CD14-positive monocyte (primary cell): ENCODE results near the gene SNUPN. TPM values are rescaled to one million over a fixed set of nuclear protein-coding genes. Genes with fewer than 3 reads are reported as not detected.

Source experiments
- DNase-seq, 3 donors: peaks; one replicate each; pipeline ENCODE4 v3.0.0-alpha.2; 2011 to 2022
- H2AFZ ChIP-seq: 2 replicates; pipeline ENCODE4 v1.6.0; 2012; ENCODE audit warnings: mild to moderate bottlenecking, low read depth, low read length, inconsistent platforms; ENCODE audit not compliant: insufficient read depth, poor library complexity, severe bottlenecking
- H3K27ac ChIP-seq, 2 donors: 1 replicate in 1 of 2; 2 replicates in 1 of 2; pipeline ENCODE4 v1.5.1; 2012 to 2013; ENCODE audit warnings: low read length in 2 of 2, control low read depth in 1 of 2, inconsistent platforms in 1 of 2, low read depth in 1 of 2, mild to moderate bottlenecking in 1 of 2
- H3K27me3 ChIP-seq, 2 donors: one replicate each; pipeline versions ENCODE4 v1.6.0 to v1.6.1; 2011 to 2013; ENCODE audit warnings: low read length in 2 of 2; ENCODE audit not compliant: control insufficient read depth in 2 of 2, insufficient read depth in 2 of 2
- H3K36me3 ChIP-seq, 2 donors: replicated peaks in 1 of 2; 1 replicate in 1 of 2; 2 replicates in 1 of 2; pipeline versions ENCODE4 v1.5.1 to v1.6.1; 2012 to 2013; ENCODE audit warnings: low read length in 2 of 2, control low read depth in 1 of 2, inconsistent platforms in 1 of 2, mild to moderate bottlenecking in 1 of 2; ENCODE audit not compliant: insufficient read depth in 2 of 2, control insufficient read depth in 1 of 2
- H3K4me1 ChIP-seq, 2 donors: 1 replicate in 1 of 2; 2 replicates in 1 of 2; pipeline versions ENCODE4 v1.5.1 to v1.6.1; 2012 to 2013; ENCODE audit warnings: low read length in 2 of 2, control low read depth in 1 of 2, inconsistent platforms in 1 of 2, mild to moderate bottlenecking in 1 of 2, moderate library complexity in 1 of 2; ENCODE audit not compliant: insufficient read depth in 2 of 2, control insufficient read depth in 1 of 2
- H3K4me2 ChIP-seq: replicated peaks from 2 replicates; pipeline ENCODE3; 2012; ENCODE audit warnings: low read length, moderate library complexity, mild to moderate bottlenecking; ENCODE audit not compliant: poor library complexity, severe bottlenecking; ENCODE audit errors: extremely low read depth
- H3K4me3 ChIP-seq, 3 experiments: fragments of 200-600 bp in 1 of 3; sonication (generic) in 1 of 3; replicated peaks in 1 of 3; 1 replicate in 2 of 3; 2 replicates in 1 of 3; pipeline ENCODE4 v1.5.1; 2011 to 2013; ENCODE audit warnings: low read length in 3 of 3, mild to moderate bottlenecking in 3 of 3, control low read depth in 2 of 3, low read depth in 2 of 3, inconsistent platforms in 1 of 3, moderate library complexity in 1 of 3
- H3K79me2 ChIP-seq: 2 replicates; pipeline ENCODE4 v1.6.0; 2012; ENCODE audit warnings: mild to moderate bottlenecking, control low read depth, inconsistent platforms, low read length, moderate library complexity; ENCODE audit not compliant: insufficient read depth
- H3K9ac ChIP-seq: 2 replicates; pipeline ENCODE4 v1.6.0; 2017; ENCODE audit warnings: low read length, mild to moderate bottlenecking; ENCODE audit not compliant: insufficient read depth, poor library complexity, severe bottlenecking
- H3K9me3 ChIP-seq, 2 donors: replicated peaks in 1 of 2; 1 replicate in 1 of 2; 2 replicates in 1 of 2; pipeline versions ENCODE4 v1.5.1 to v1.6.1; 2012 to 2013; ENCODE audit warnings: low read length in 2 of 2, control low read depth in 1 of 2; ENCODE audit not compliant: control insufficient read depth in 1 of 2, insufficient read depth in 1 of 2
- H4K20me1 ChIP-seq: 2 replicates; pipeline ENCODE4 v1.6.0; 2012; ENCODE audit warnings: mild to moderate bottlenecking, low read length, control low read depth, moderate library complexity; ENCODE audit not compliant: insufficient read depth
- H3K27ac Mint-ChIP-seq, 7 donors: one replicate each; pipeline ENCODE4 v1.8.0; 2020; ENCODE audit warnings: mild to moderate bottlenecking in 7 of 7, mixed read lengths in 7 of 7, moderate library complexity in 6 of 7, inconsistent platforms in 2 of 7
- H3K27me3 Mint-ChIP-seq, 3 donors: one replicate each; pipeline ENCODE4 v1.8.0; 2021 to 2022; ENCODE audit warnings: low read depth in 3 of 3, mild to moderate bottlenecking in 3 of 3, mixed read lengths in 3 of 3, moderate library complexity in 3 of 3, inconsistent platforms in 1 of 3
- H3K36me3 Mint-ChIP-seq, 2 donors: one replicate each; pipeline ENCODE4 v1.8.0; 2020; ENCODE audit warnings: mixed read lengths in 2 of 2, inconsistent platforms in 1 of 2, mild to moderate bottlenecking in 1 of 2
- H3K4me1 Mint-ChIP-seq: one replicate; pipeline ENCODE4 v1.8.0; 2020; ENCODE audit warnings: mild to moderate bottlenecking, mixed read lengths
- H3K4me3 Mint-ChIP-seq, 2 donors: one replicate each; pipeline ENCODE4 v1.8.0; 2020; ENCODE audit warnings: mild to moderate bottlenecking in 2 of 2, mixed read lengths in 2 of 2, moderate library complexity in 1 of 2
- H3K9me3 Mint-ChIP-seq, 7 donors: one replicate each; pipeline ENCODE4 v1.8.0; 2020 to 2022; ENCODE audit warnings: mixed read lengths in 7 of 7, mild to moderate bottlenecking in 6 of 7, moderate library complexity in 6 of 7, inconsistent platforms in 2 of 7
- WGBS: methylation state at CpG from one replicate; pipeline ENCODE4 v1.1.5; 2013; ENCODE audit warnings: missing lambda C conversion rate; ENCODE audit not compliant: insufficient coverage; 5-methylcytosine and 5-hydroxymethylcytosine counted together
- intact Hi-C, 2 donors: fragments of 100-400 bp; cut with micrococcal nuclease; formaldehyde crosslinking; loops; one replicate each; pipeline versions ENCODE4 v1.15.0 to v1.15.1; 2023
- polyA plus RNA-seq, 3 donors: library from polyadenylated mRNA; depleted of rRNA in 1 of 3; unstranded in 2 of 3; stranded (reverse) in 1 of 3; fragments of 300-500 nt in 2 of 3; fragments of >200 nt in 1 of 3; fragmentation: Illumina TruSeq in 2 of 3; gene quantifications; 1 replicate in 2 of 3; 2 replicates in 1 of 3; pipeline ENCODE4 v1.2.3, GENCODE V29; 2012 to 2021
- TF ChIP-seq, protein P1 (sequence below): fragments of 200-600 bp; IDR thresholded peaks from one replicate; pipeline ENCODE4 v1.8.0; 2022; ENCODE audit warnings: antibody characterized with exemption, mild to moderate bottlenecking

SNUPN gene
- polyA plus RNA-seq, 3 donors: 11.7 to 31.8 (median 29.3) TPM

DNA sequence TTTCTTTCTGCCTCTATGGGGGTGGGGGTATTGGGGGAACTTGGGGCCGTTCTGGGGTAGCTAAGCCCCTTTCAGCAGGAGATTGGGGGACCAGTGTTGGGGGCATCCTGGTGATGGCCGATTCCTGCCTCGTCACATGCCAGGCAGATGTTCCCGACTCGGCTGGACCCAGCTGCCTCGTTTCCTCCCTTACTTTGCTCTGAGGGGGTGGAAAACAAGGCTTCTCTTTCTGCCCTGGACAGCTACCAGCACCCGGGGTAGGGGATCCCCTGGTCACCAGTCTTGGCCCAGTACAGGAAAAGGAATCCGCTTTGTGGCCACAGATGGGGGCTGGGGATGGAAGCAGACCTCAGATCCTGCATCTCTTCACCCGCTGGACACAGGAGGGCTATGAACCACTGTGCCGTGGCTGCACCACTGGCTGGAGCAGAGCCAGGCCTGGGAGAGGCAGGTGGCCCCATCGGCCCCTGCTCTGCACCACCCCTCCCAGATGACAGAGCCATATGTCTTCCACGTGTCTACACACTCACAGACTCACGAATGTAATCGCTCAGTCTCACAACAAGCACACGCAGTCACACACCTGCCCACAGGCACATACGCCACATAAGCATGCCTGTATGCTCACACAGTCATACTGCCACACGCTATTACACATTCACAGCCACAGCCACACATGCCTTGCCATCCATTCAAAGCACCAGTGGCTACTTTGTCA lies 34.6 kb upstream of the SNUPN start:
- Histone ChIP-seq H3K9ac (no peak overlapping the region), H3K27me3 (no peaks in the 10 kb centered on the region), H2AFZ (no peak overlapping the region), H3K4me1 (peaks cover 0 to under 1% of the 10 kb centered on the region in 2 donors), H3K36me3 (peaks cover 0 to 42% of the 10 kb centered on the region in 2 donors), H3K9me3 (no peaks in the 10 kb centered on the region), H3K79me2 (no peaks in the 10 kb centered on the region), H3K4me3 (no peak overlapping the region), H3K4me2 (no peak overlapping the region), H3K27ac (no peak overlapping the region), H4K20me1 (peaks cover 12% of the 10 kb centered on the region)
- Mint-ChIP-seq H3K27me3 (peaks cover 1 to 4% (median 2%) of the 10 kb centered on the region in 3 donors), H3K4me3 (no peak overlapping the region), H3K36me3 (peaks cover 27 to 28% of the 10 kb centered on the region in 2 donors), H3K4me1 (no peaks in the 10 kb centered on the region), H3K9me3 (no peaks in the 10 kb centered on the region), H3K27ac (peak overlapping the region in 1 of 7 donors; percentile 26)
- DNase-seq: no peak
- intact Hi-C loops: no loop called here
- 88% methylated on average over 14 of the region's 17 CpGs for WGBS
- TF ChIP-seq, protein P1, sequence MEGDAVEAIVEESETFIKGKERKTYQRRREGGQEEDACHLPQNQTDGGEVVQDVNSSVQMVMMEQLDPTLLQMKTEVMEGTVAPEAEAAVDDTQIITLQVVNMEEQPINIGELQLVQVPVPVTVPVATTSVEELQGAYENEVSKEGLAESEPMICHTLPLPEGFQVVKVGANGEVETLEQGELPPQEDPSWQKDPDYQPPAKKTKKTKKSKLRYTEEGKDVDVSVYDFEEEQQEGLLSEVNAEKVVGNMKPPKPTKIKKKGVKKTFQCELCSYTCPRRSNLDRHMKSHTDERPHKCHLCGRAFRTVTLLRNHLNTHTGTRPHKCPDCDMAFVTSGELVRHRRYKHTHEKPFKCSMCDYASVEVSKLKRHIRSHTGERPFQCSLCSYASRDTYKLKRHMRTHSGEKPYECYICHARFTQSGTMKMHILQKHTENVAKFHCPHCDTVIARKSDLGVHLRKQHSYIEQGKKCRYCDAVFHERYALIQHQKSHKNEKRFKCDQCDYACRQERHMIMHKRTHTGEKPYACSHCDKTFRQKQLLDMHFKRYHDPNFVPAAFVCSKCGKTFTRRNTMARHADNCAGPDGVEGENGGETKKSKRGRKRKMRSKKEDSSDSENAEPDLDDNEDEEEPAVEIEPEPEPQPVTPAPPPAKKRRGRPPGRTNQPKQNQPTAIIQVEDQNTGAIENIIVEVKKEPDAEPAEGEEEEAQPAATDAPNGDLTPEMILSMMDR: no peak

- Histone ChIP-seq H3K4me1 (no peaks in the 10 kb centered on the region), H3K27me3 (no peaks in the 10 kb centered on the region), H3K4me3 (no peak overlapping the region), H2AFZ (no peak overlapping the region), H3K9me3 (no peaks in the 10 kb centered on the region), H3K79me2 (no peaks in the 10 kb centered on the region), H4K20me1 (peaks cover 16% of the 10 kb centered on the region), H3K27ac (no peak overlapping the region), H3K36me3 (peaks cover 0 to 42% of the 10 kb centered on the region in 2 donors), H3K4me2 (no peak overlapping the region), H3K9ac (no peak overlapping the region)
- H3K27me3 Mint-ChIP-seq: peaks cover 1 to 2% (median 2%) of the 10 kb centered on the region in 3 donors
- peaks cover 1% of the 10 kb centered on the region for H3K4me1 Mint-ChIP-seq
- 95% methylated on average over 7 of the region's 9 CpGs for WGBS
- intact Hi-C loops: no loop called here
- peaks cover 27 to 31% of the 10 kb centered on the region in 2 donors for H3K36me3 Mint-ChIP-seq
- TF ChIP-seq, protein P1: no peak
- H3K4me3 Mint-ChIP-seq: no peak overlapping the region
- H3K9me3 Mint-ChIP-seq: no peaks in the 10 kb centered on the region
- H3K27ac Mint-ChIP-seq: peak overlapping the region in 2 of 7 donors; percentile 28 to 43
- DNase-seq: no peak
These were observed 33.7 kb upstream of the SNUPN start for GRCh38 chr15:75659141-75659771.
